ENCODE results near the gene SLC7A7. TPM values are rescaled to one million over a fixed set of nuclear protein-coding genes. Genes with fewer than 3 reads are reported as not detected.

The SLC7A7 gene
- total RNA-seq, 6 donors from 2014 or later, result 55.0 to 120 (median 99.1) TPM

GRCh38 chr14:22819151-22819988, 4.1 kb upstream of the SLC7A7 start:
- Histone ChIP-seq H3K27ac (peak overlapping the region; percentile 80 to 91 (median 86)), H3K4me1 (peaks cover 43 to 73% (median 62%) of the 10 kb centered on the region in 4 donors), H3K36me3 (no peaks in the 10 kb centered on the region), H3K9me3 (no peaks in the 10 kb centered on the region), H3K27me3 (no peaks in the 10 kb centered on the region), H3K4me3 (peak overlapping the region in 3 of 4 donors; percentile 30 to 47 (median 46))
- DNase-seq (peak; percentile 61 to 84), ATAC-seq (ENCODE audit: low FRiP score in 2 of 2) (peak in 1 of 2 donors; percentile 28)
- WGBS, 2 donors, result 24 to 32% methylated on average over 9 to 10 of the region's 10 CpGs
- no peak for TF ChIP-seq EP300 (IDR thresholded peaks at IDR 0.05)
- peak in 1 of 4 donors; percentile 52 for TF ChIP-seq POLR2A (IDR thresholded peaks at IDR 0.05)
- peak in 1 of 2 donors; percentile 65 for TF ChIP-seq POLR2AphosphoS5 (IDR thresholded peaks at IDR 0.05)
- no peak for TF ChIP-seq CTCF (IDR thresholded peaks at IDR 0.05)

GRCh38 chr14:22814373-22814772, 862 bp downstream of the SLC7A7 start:
- Histone ChIP-seq H3K27me3 (no peaks in the 10 kb centered on the region), H3K27ac (peak overlapping the region; percentile 74 to 85 (median 82)), H3K4me3 (peak overlapping the region in 3 of 4 donors; percentile 19 to 44 (median 33)), H3K9me3 (no peaks in the 10 kb centered on the region), H3K36me3 (no peaks in the 10 kb centered on the region), H3K4me1 (peaks cover 16 to 40% (median 35%) of the 10 kb centered on the region in 4 donors)
- 85% methylated on average over 7 of the region's 7 CpGs for WGBS, 2 donors
- no peak for DNase-seq
- no peak for TF ChIP-seq CTCF (IDR thresholded peaks at IDR 0.05)
- no peak for TF ChIP-seq POLR2AphosphoS5 (IDR thresholded peaks at IDR 0.05)
- no peak for TF ChIP-seq POLR2A (IDR thresholded peaks at IDR 0.05)
- no peak for TF ChIP-seq EP300 (IDR thresholded peaks at IDR 0.05)
- ATAC-seq (ENCODE audit: low FRiP score in 2 of 2), result no peak

GRCh38 chr14:22813145-22813544, 2.1 kb downstream of the SLC7A7 start:
- ATAC-seq (ENCODE audit: low FRiP score in 2 of 2) (no peak), DNase-seq (no peak)
- H3K27ac ChIP-seq, result no peak overlapping the region
- no peaks in the 10 kb centered on the region for H3K27me3 ChIP-seq
- no peaks in the 10 kb centered on the region for H3K36me3 ChIP-seq
- no peaks in the 10 kb centered on the region for H3K9me3 ChIP-seq
- TF ChIP-seq POLR2A (IDR thresholded peaks at IDR 0.05) (no peak), POLR2AphosphoS5 (IDR thresholded peaks at IDR 0.05) (no peak), EP300 (IDR thresholded peaks at IDR 0.05) (no peak), CTCF (IDR thresholded peaks at IDR 0.05) (no peak)
- peaks cover 8 to 28% (median 23%) of the 10 kb centered on the region in 4 donors for H3K4me1 ChIP-seq
- 79 to 87% methylated on average over 9 of the region's 9 CpGs for whole genome bisulfite sequencing, 2 donors
- H3K4me3 ChIP-seq, result peak overlapping the region in 2 of 4 donors; percentile 10 to 44

GRCh38 chr14:22812744-22813143, 2.5 kb downstream of the SLC7A7 start:
- peak overlapping the region in 2 of 4 donors; percentile 10 to 44 for H3K4me3 ChIP-seq
- H3K36me3 ChIP-seq, result no peaks in the 10 kb centered on the region
- no peaks in the 10 kb centered on the region for H3K9me3 ChIP-seq
- H3K27ac ChIP-seq, result no peak overlapping the region
- 83 to 89% methylated on average over 4 of the region's 4 CpGs for WGBS, 2 donors
- DNase-seq (no peak), ATAC-seq (ENCODE audit: low FRiP score in 2 of 2) (no peak)
- no peaks in the 10 kb centered on the region for H3K27me3 ChIP-seq
- TF ChIP-seq POLR2A (IDR thresholded peaks at IDR 0.05) (no peak), CTCF (IDR thresholded peaks at IDR 0.05) (no peak), POLR2AphosphoS5 (IDR thresholded peaks at IDR 0.05) (no peak), EP300 (IDR thresholded peaks at IDR 0.05) (no peak)
- H3K4me1 ChIP-seq, result peaks cover 8 to 24% (median 21%) of the 10 kb centered on the region in 4 donors

All from upper lobe of left lung (tissue), 6 donors.